Measurements from ENCODE around the gene SUFU. TPM values are rescaled to one million over a fixed set of nuclear protein-coding genes. Genes with fewer than 3 reads are reported as not detected.
A peak's percentile ranks its signal among the peaks of the same experiment; 100 is the strongest.

The SUFU gene
- total RNA-seq, 1 donor from 2014 or later = 4.2 TPM

DNA sequence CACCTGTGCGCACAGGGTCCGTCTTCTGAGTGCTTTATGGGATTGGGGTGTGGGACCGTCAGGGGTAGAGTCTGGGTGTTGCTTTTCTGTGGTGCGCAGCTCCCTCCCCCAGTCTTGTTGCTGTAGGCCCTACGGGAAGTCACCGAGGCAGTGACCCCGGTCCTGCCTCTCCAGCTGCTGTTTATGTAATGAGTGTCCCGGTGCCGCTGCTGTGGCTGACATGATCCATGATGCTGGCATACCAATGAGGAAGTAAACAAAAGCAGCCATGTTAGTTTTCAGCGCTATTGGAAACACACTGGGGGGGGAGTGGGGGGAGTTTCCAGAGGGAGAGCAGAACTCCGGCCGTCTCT lies 141.6 kb downstream of the SUFU start:
- Histone ChIP-seq H3K9me3 (ENCODE audit: control insufficient read depth in 3 of 3, low read length in 3 of 3) (no peaks in the 10 kb centered on the region), H3K4me1 (ENCODE audit: control insufficient read depth in 3 of 3, insufficient read depth in 3 of 3, low read length in 3 of 3) (peaks cover 43 to 58% (median 53%) of the 10 kb centered on the region in 3 donors)

GRCh38 chr10:102645741-102646609 lies 142.2 kb downstream of the SUFU start:
- peaks cover 3 to 10% (median 6%) of the 10 kb centered on the region in 3 donors for H3K36me3 ChIP-seq (ENCODE audit: control insufficient read depth in 3 of 3, insufficient read depth in 3 of 3, low read length in 3 of 3)
- H3K9me3 ChIP-seq (ENCODE audit: control insufficient read depth in 3 of 3, low read length in 3 of 3) = no peaks in the 10 kb centered on the region
- H3K4me1 ChIP-seq (ENCODE audit: control insufficient read depth in 3 of 3, insufficient read depth in 3 of 3, low read length in 3 of 3) = peaks cover 49 to 64% (median 59%) of the 10 kb centered on the region in 3 donors
- H3K4me3 ChIP-seq (ENCODE audit: low read length in 3 of 3) = peak overlapping the region; percentile 79 to 97 (median 81)
- H3K27me3 ChIP-seq (ENCODE audit: control insufficient read depth in 3 of 3, insufficient read depth in 3 of 3, low read length in 3 of 3) = no peaks in the 10 kb centered on the region
- peak overlapping the region; percentile 98 for H3K27ac ChIP-seq (ENCODE audit: low read depth, low read length)
- H3K9ac ChIP-seq (ENCODE audit: low read depth in 1 of 3, low read length in 3 of 3) = peak overlapping the region; percentile 95 to 100 (median 98)

More for the DNA sequence above, 141.6 kb downstream of the SUFU start:
- Histone ChIP-seq H3K36me3 (ENCODE audit: control insufficient read depth in 3 of 3, insufficient read depth in 3 of 3, low read length in 3 of 3) (peaks cover 1 to 10% (median 6%) of the 10 kb centered on the region in 3 donors), H3K27ac (ENCODE audit: low read depth, low read length) (peak overlapping the region; percentile 98), H3K27me3 (ENCODE audit: control insufficient read depth in 3 of 3, insufficient read depth in 3 of 3, low read length in 3 of 3) (no peaks in the 10 kb centered on the region), H3K9ac (ENCODE audit: low read depth in 1 of 3, low read length in 3 of 3) (peak overlapping the region; percentile 95 to 100 (median 98)), H3K4me3 (ENCODE audit: low read length in 3 of 3) (peak overlapping the region; percentile 79 to 97 (median 81))

GRCh38 chr10:102646610-102647442 lies 143.1 kb downstream of the SUFU start:
- Histone ChIP-seq H3K4me3 (ENCODE audit: low read length in 3 of 3) (peak overlapping the region; percentile 79 to 97 (median 81)), H3K36me3 (ENCODE audit: control insufficient read depth in 3 of 3, insufficient read depth in 3 of 3, low read length in 3 of 3) (peaks cover 6 to 15% (median 8%) of the 10 kb centered on the region in 3 donors), H3K4me1 (ENCODE audit: control insufficient read depth in 3 of 3, insufficient read depth in 3 of 3, low read length in 3 of 3) (peaks cover 58 to 73% (median 64%) of the 10 kb centered on the region in 3 donors), H3K9me3 (ENCODE audit: control insufficient read depth in 3 of 3, low read length in 3 of 3) (no peaks in the 10 kb centered on the region), H3K9ac (ENCODE audit: low read depth in 1 of 3, low read length in 3 of 3) (peak overlapping the region; percentile 95 to 100 (median 98)), H3K27me3 (ENCODE audit: control insufficient read depth in 3 of 3, insufficient read depth in 3 of 3, low read length in 3 of 3) (no peaks in the 10 kb centered on the region), H3K27ac (ENCODE audit: low read depth, low read length) (peak overlapping the region; percentile 98)

- peak overlapping the region; percentile 95 to 100 (median 98) for H3K9ac ChIP-seq (ENCODE audit: low read depth in 1 of 3, low read length in 3 of 3)
- peak overlapping the region; percentile 79 to 97 (median 81) for H3K4me3 ChIP-seq (ENCODE audit: low read length in 3 of 3)
- peak overlapping the region; percentile 98 for H3K27ac ChIP-seq (ENCODE audit: low read depth, low read length)
- H3K27me3 ChIP-seq (ENCODE audit: control insufficient read depth in 3 of 3, insufficient read depth in 3 of 3, low read length in 3 of 3) = no peaks in the 10 kb centered on the region
- H3K9me3 ChIP-seq (ENCODE audit: control insufficient read depth in 3 of 3, low read length in 3 of 3) = no peaks in the 10 kb centered on the region
- peaks cover 8 to 20% (median 11%) of the 10 kb centered on the region in 3 donors for H3K36me3 ChIP-seq (ENCODE audit: control insufficient read depth in 3 of 3, insufficient read depth in 3 of 3, low read length in 3 of 3)
- H3K4me1 ChIP-seq (ENCODE audit: control insufficient read depth in 3 of 3, insufficient read depth in 3 of 3, low read length in 3 of 3) = peaks cover 64 to 76% (median 70%) of the 10 kb centered on the region in 3 donors
Observed at GRCh38 chr10:102647443-102648268, 143.9 kb downstream of the SUFU start.

DNA sequence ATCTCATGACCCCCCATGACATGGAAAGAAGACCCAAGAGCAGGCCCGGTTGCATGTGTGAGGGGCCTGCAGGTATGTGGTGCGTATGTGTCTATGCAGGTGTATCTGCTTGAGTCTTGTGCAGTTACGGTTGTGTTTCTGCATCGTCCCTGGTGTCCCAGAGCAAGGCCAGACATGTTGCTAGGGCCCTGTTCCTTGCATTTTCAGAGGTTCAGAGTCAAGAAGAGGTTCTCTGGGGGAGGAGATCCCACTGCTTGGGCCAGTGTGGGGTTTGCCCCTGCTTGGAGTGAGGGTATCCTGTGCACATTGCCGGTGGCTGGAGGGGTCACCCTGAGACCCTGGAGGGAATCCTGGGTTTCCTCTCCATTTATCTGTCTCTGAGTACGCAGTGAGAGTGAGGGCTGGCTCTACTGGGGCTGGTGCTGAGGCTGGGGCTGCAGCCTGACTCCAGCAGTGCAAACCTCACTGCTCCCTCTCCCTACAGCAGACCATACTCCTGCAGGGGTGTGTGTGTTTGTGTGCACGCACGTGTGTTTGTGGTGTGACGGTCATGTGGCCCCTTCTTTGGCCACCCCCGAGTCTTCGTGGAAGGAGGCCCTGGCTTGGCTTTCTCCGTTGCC lies 144.6 kb downstream of the SUFU start:
- H3K9ac ChIP-seq (ENCODE audit: low read depth in 1 of 3, low read length in 3 of 3) = peak overlapping the region; percentile 37 to 100 (median 95)
- H3K27ac ChIP-seq (ENCODE audit: low read depth, low read length) = peak overlapping the region; percentile 98
- peak overlapping the region; percentile 79 to 97 (median 81) for H3K4me3 ChIP-seq (ENCODE audit: low read length in 3 of 3)
- peaks cover 12 to 25% (median 17%) of the 10 kb centered on the region in 3 donors for H3K36me3 ChIP-seq (ENCODE audit: control insufficient read depth in 3 of 3, insufficient read depth in 3 of 3, low read length in 3 of 3)
- peaks cover 69 to 83% (median 70%) of the 10 kb centered on the region in 3 donors for H3K4me1 ChIP-seq (ENCODE audit: control insufficient read depth in 3 of 3, insufficient read depth in 3 of 3, low read length in 3 of 3)
- H3K27me3 ChIP-seq (ENCODE audit: control insufficient read depth in 3 of 3, insufficient read depth in 3 of 3, low read length in 3 of 3) = no peaks in the 10 kb centered on the region
- H3K9me3 ChIP-seq (ENCODE audit: control insufficient read depth in 3 of 3, low read length in 3 of 3) = no peaks in the 10 kb centered on the region

- H3K9me3 ChIP-seq (ENCODE audit: control insufficient read depth in 3 of 3, low read length in 3 of 3) = no peaks in the 10 kb centered on the region
- H3K4me3 ChIP-seq (ENCODE audit: low read length in 3 of 3) = peak overlapping the region; percentile 79 to 97 (median 81)
- H3K9ac ChIP-seq (ENCODE audit: low read depth in 1 of 3, low read length in 3 of 3) = peak overlapping the region; percentile 62 to 100 (median 72)
- peak overlapping the region; percentile 44 for H3K27ac ChIP-seq (ENCODE audit: low read depth, low read length)
- H3K36me3 ChIP-seq (ENCODE audit: control insufficient read depth in 3 of 3, insufficient read depth in 3 of 3, low read length in 3 of 3) = peaks cover 20 to 29% (median 21%) of the 10 kb centered on the region in 3 donors
- peaks cover 70 to 88% (median 73%) of the 10 kb centered on the region in 3 donors for H3K4me1 ChIP-seq (ENCODE audit: control insufficient read depth in 3 of 3, insufficient read depth in 3 of 3, low read length in 3 of 3)
- no peaks in the 10 kb centered on the region for H3K27me3 ChIP-seq (ENCODE audit: control insufficient read depth in 3 of 3, insufficient read depth in 3 of 3, low read length in 3 of 3)
Observed at GRCh38 chr10:102648889-102649796, 145.4 kb downstream of the SUFU start.

DNA sequence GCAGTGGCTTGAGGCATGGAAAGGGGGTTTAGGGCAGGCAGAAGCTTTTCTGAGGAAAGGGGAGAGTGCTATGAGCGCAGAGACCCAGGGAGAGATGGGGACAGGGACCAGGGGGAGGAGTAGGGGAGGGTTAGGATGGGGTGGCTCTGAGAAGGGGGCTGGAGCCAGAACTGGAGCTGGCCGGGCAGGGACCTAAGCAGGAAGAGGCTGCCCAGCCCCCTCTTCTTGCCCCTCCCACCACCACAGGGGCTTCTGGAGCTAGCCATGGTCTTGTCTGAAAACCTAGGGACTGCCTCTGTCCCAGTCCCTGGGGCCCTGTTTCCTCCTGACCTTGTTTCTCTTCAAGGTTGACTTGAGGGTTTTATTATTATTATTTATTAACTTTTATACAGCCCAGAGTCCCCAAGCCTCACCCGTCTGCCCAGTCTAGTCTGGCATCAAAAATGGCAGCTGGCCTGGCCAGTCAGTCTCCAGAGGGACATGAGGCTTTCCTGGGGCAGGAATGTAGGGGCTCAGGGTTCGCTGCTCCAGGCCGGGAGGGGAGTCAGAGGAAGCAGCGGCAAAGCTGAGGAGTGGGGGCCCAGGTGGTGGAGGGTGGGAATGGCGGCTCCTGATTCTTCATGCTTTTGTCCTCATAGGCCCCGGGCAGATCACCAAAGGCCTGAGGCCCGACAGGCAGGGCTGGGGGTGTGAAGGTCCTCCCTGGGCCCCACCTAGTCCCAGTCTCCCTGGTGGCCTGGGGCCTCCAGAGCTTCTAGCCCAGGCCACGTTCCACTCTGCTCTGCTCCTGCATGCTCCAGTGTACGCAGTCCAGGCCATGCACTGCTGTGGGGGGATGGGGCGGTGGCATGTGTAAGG lies 146.3 kb downstream of the SUFU start:
- H3K36me3 ChIP-seq (ENCODE audit: control insufficient read depth in 3 of 3, insufficient read depth in 3 of 3, low read length in 3 of 3) = peaks cover 27 to 36% (median 28%) of the 10 kb centered on the region in 3 donors
- H3K9me3 ChIP-seq (ENCODE audit: control insufficient read depth in 3 of 3, low read length in 3 of 3) = no peaks in the 10 kb centered on the region
- H3K4me3 ChIP-seq (ENCODE audit: low read length in 3 of 3) = peak overlapping the region; percentile 79 to 97 (median 81)
- H3K4me1 ChIP-seq (ENCODE audit: control insufficient read depth in 3 of 3, insufficient read depth in 3 of 3, low read length in 3 of 3) = peaks cover 68 to 83% (median 76%) of the 10 kb centered on the region in 3 donors
- H3K27ac ChIP-seq (ENCODE audit: low read depth, low read length) = peak overlapping the region; percentile 44
- H3K27me3 ChIP-seq (ENCODE audit: control insufficient read depth in 3 of 3, insufficient read depth in 3 of 3, low read length in 3 of 3) = no peaks in the 10 kb centered on the region
- peak overlapping the region; percentile 62 to 100 (median 72) for H3K9ac ChIP-seq (ENCODE audit: low read depth in 1 of 3, low read length in 3 of 3)
